Effector memory CD4-positive, alpha-beta T cell (primary cell): ENCODE data around the gene ADAMTS13.

Experiments used
- DNase-seq, 3 donors: peaks; one replicate each; pipeline ENCODE4 v3.0.0-alpha.2; 2020
- H3K27ac ChIP-seq: 2 replicates; pipeline ENCODE4 v1.7.0; 2013; ENCODE audit warnings: mild to moderate bottlenecking, low read length, moderate library complexity; ENCODE audit not compliant: insufficient read depth, poor library complexity, severe bottlenecking
- H3K27me3 ChIP-seq: replicated peaks from 2 replicates; pipeline ENCODE4 v1.7.0; 2013; ENCODE audit warnings: mild to moderate bottlenecking, low read length; ENCODE audit not compliant: insufficient read depth, control insufficient read depth, poor library complexity, severe bottlenecking
- H3K36me3 ChIP-seq: 2 replicates; pipeline ENCODE4 v1.7.0; 2013; ENCODE audit warnings: mild to moderate bottlenecking, low read length, moderate library complexity; ENCODE audit not compliant: control insufficient read depth, insufficient read depth
- H3K4me1 ChIP-seq: 2 replicates; pipeline ENCODE4 v1.7.0; 2013; ENCODE audit warnings: low read length, mild to moderate bottlenecking; ENCODE audit not compliant: control insufficient read depth, insufficient read depth, poor library complexity, severe bottlenecking
- H3K4me3 ChIP-seq: 2 replicates; pipeline ENCODE4 v1.7.0; 2013; ENCODE audit warnings: low read length, low read depth, mild to moderate bottlenecking; ENCODE audit not compliant: insufficient read depth, poor library complexity, severe bottlenecking
- H3K9me3 ChIP-seq: 2 replicates; pipeline ENCODE4 v1.7.0; 2013; ENCODE audit warnings: mild to moderate bottlenecking, low read length, moderate library complexity; ENCODE audit not compliant: control insufficient read depth

Gene ADAMTS13

DNA sequence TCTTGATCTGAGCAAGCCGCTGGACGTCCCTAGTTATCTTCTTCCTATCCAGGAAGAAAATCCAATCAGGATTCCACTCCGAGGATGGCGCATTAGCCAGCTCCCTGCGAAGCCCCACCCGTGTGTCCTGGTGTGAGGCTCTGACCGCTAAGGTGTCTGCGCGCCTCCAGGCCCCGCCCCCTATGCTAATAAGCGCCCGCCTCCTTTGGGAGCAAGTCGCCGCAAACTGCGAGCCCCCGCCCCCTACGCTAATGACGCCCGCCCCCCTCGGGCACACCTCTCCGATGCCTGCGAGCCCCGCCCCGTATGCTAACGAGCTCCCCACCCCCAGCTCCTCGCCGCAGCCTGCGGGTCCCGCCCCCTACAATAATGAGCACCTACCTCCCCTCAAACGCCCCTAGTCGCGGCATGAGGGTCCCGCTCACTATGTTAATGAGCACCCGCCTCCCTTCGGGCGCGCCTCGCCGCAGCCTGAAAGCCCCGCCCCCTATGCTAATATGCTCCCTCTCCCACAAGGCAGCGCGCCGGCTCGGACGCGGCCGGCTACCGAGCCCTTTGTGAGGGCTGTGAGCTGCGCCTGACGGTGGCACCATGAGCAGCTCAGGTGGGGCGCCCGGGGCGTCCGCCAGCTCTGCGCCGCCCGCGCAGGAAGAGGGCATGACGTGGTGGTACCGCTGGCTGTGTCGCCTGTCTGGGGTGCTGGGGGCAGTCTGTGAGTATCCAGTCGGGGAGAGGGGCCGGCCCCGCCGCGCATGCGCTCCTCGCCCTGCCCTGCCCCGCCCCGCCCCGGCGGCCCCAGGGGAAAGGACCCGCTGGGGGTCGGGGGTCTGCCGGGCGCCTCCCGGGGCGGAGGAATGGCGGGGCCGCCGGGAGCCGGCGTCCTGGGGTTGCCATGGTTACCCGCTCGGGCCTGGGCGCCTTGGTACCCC lies 37.6 kb downstream of the ADAMTS13 start, which contains the start of gene CACFD1:
CACFD1 (plus strand) TSS at position 503 of the 929 bp plus-strand sequence; CDS start at position 592, 89 bp downstream.
- Histone ChIP-seq H3K36me3 (no peaks in the 10 kb centered on the region), H3K27ac (peak within 1 kb of the TSS; percentile 80), H3K9me3 (no peaks in the 10 kb centered on the region), H3K27me3 (no peaks in the 10 kb centered on the region), H3K4me3 (peak within 1 kb of the TSS; percentile 56), H3K4me1 (peaks cover 9% of the 10 kb centered on the region)
- DNase-seq = peak; percentile 85 to 91 (median 87)

DNA sequence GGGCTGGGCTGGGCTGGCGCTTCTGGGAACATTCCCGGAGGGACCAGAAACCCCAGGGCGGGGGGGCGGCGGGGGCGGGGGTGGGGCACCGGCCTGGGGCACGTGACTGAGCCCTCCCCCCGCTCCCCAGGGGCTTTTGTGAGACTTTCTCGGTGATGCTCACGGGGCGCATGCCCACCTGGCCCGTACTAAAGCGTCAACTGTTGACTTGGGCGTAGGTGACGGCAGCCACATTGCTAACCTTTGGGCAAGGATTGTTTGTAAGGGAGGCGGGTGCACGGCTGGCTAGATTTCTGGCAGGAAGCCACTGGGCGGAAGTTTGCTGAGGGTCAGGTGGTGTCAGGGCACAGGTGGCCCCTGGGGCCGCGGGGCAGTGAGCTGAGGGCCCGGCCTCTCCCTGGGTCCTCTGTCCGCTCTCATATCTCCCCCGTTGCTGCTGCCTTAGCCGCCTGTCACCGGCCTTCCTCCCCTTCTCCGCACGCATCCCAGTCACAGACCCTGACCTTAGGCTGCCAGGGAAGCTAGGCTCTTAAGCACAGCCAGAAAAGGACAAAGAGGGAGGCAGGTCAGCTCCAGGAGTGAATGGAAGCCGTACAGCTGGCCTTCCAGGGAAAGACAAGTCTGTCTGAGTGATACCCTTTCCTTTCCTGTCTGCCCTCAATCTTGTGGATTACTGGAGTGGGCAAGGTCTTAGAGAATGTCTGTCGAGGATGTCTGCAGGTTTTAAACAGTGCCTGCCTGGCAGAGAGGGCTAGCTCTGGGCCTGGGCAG lies 38.4 kb downstream of the ADAMTS13 start:
- Histone ChIP-seq H3K9me3 (no peaks in the 10 kb centered on the region), H3K4me3 (no peak overlapping the region), H3K27ac (peak overlapping the region; percentile 80), H3K4me1 (peaks cover 9% of the 10 kb centered on the region), H3K27me3 (no peaks in the 10 kb centered on the region), H3K36me3 (no peaks in the 10 kb centered on the region)
- peak in 2 of 3 donors; percentile 41 to 46 for DNase-seq

DNA sequence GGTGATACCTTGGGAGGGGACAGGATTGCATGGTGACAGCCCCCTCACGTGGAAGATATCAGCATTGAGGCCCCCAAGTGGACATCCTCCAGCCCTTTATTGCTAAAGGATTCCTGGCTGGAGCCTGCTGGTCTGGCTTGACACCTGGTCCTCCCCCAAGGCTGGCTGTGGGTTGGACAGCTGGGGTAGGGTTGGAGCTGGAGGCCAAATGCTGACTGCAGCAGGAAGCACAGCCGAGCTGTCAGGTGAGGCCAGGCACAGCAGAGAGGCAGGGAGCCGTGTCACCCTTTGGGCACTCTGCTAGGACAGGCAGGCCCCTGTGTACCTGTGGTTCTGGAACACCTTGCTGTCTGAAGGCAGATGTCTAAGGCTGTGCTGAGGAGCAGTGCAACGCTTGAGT lies 39.8 kb downstream of the ADAMTS13 start:
- H3K36me3 ChIP-seq = no peaks in the 10 kb centered on the region

DNA sequence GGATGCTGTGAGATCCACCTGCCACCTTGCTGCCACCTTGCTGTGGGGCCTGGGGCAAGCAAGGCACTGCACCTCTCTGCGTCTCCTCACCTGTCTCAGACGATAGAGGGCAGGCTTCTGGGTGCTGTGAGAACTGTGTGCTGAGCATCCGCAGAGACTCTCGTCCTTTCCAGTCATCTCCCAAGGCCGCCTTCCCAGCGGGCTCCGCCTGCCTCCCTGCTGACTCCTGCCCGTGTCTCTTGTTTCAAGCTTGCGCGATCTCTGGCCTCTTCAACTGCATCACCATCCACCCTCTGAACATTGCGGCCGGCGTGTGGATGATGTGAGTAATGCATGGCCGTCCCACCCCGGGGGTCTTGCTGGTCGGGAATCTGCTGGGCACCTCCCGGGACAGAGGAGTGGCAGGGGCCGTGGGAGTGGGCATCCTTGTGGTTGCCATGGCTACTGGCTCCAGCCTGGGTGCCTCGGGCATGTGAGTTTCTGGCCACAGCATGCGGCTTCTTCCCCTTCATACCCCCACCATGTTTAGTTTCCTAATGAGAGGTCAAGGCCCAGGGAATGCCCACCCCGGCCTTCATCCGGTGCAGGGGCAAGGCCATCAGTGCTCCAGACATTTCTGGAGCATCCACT lies 41.2 kb downstream of the ADAMTS13 start:
- no peaks in the 10 kb centered on the region for H3K27me3 ChIP-seq
- no peak overlapping the region for H3K27ac ChIP-seq
- no peaks in the 10 kb centered on the region for H3K9me3 ChIP-seq
- no peak for DNase-seq
- H3K4me3 ChIP-seq = no peak overlapping the region
- peaks cover 9% of the 10 kb centered on the region for H3K4me1 ChIP-seq
- H3K36me3 ChIP-seq = no peaks in the 10 kb centered on the region

More for the DNA sequence above, 39.8 kb downstream of the ADAMTS13 start:
- Histone ChIP-seq H3K9me3 (no peaks in the 10 kb centered on the region), H3K4me1 (peaks cover 9% of the 10 kb centered on the region), H3K27me3 (no peaks in the 10 kb centered on the region), H3K4me3 (no peak overlapping the region), H3K27ac (no peak overlapping the region)
- DNase-seq = no peak

DNA sequence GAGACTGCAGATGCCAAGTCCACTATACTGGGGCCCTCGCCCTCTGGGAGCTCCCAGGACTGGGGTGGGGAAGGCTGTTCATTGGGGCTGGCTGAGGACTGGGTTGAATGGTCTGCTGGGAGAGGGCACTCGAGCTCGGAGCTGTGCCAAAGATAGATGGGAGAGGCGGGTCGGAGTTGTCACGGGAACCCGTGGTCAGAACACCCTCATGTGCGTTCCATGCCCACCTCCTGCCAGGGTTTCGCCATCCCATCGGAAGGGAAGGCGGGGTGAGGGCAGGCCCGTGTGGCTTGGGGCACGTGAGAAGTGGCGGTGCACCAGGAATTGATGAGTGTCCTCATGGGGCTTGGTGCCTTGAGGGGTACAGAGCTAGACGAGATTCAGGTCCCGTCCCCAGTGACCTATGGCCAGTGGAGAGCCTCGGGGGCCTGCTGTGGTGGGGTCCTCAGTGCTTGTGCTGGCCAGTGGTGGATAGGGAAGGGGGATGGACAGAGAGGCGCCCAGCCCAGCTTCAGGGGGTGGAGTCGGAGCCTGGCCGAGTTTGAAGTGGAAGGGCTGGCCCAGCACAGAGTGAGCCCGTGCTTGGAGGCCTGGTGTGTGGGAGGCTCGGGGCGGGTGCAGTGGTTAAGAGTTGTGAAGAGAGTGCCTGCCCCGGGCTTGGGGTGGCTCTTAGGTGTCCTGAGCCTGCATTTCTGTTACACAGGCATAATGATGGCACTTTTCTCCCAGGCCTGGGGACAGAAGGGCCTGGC lies 41.9 kb downstream of the ADAMTS13 start:
- no peaks in the 10 kb centered on the region for H3K9me3 ChIP-seq
- no peak overlapping the region for H3K27ac ChIP-seq
- no peaks in the 10 kb centered on the region for H3K36me3 ChIP-seq
- H3K4me3 ChIP-seq = no peak overlapping the region
- peaks cover 6% of the 10 kb centered on the region for H3K4me1 ChIP-seq
- no peak for DNase-seq
- H3K27me3 ChIP-seq = no peaks in the 10 kb centered on the region

DNA sequence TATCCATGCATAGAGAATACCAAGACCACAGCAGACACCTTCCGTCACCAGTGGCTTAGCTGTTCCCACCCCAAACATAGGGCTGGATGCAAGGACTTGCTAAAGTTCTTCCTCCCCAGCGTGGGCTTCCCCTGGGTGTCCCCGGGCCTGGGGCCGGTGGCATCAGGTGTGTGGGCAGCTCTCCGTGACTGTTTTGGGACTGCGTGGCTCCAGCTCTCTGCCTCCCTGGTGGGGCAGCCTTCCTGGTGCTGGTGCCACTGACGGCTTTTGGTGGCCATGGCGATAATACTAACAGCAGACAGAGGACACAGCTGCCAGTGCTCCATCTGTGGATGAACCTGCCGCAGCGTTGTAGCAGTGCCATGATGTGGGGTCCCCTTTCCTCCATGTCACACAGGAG lies 42.5 kb downstream of the ADAMTS13 start:
- Histone ChIP-seq H3K27me3 (no peaks in the 10 kb centered on the region), H3K4me1 (peaks cover 2% of the 10 kb centered on the region), H3K4me3 (no peak overlapping the region), H3K27ac (no peak overlapping the region), H3K9me3 (no peaks in the 10 kb centered on the region), H3K36me3 (no peaks in the 10 kb centered on the region)
- no peak for DNase-seq

DNA sequence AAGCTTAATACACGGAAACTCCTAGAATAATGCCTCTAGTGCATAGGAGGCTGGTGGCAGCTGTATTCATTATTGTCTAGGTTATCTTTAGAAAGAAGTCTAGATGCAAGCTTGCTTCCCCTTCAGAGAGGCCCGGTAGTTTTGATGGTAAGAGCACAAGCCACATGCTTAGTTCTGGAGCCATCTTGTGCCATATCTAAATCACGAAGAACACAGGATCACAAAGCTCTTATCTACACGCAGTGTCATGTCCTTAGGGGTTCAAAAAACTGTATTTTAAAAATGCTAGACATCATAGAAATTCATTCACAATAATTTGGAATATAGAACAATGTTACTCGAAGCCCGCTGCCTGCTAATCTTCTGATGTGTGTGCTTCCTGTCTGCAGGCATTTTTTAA lies 43.8 kb downstream of the ADAMTS13 start:
- Histone ChIP-seq H3K36me3 (no peaks in the 10 kb centered on the region), H3K27ac (no peak overlapping the region), H3K4me3 (no peak overlapping the region), H3K4me1 (no peaks in the 10 kb centered on the region), H3K9me3 (no peaks in the 10 kb centered on the region), H3K27me3 (no peaks in the 10 kb centered on the region)
- no peak for DNase-seq

DNA sequence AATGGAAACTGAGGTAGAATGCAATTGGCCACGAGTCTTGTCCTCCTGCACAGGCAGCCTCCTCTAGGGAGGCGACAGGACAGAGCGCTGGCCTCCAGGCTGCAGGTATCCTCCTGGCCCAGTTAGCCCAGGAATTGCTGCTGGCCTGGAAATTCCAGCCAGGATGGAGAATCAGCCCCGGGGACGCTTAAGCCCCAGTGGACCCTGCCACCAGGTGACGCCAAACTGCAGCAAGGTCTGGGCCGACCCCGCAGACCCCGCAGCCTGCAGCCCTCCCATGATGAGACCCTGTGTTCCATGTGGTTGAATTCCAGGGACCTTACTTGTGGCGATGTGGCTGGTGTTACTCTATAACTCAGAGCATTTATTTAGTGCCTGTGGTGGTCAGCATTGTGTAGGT lies 44.9 kb downstream of the ADAMTS13 start:
- no peak for DNase-seq
- Histone ChIP-seq H3K27me3 (no peaks in the 10 kb centered on the region), H3K36me3 (no peaks in the 10 kb centered on the region), H3K4me1 (no peaks in the 10 kb centered on the region), H3K4me3 (no peak overlapping the region), H3K9me3 (no peaks in the 10 kb centered on the region), H3K27ac (no peak overlapping the region)

DNA sequence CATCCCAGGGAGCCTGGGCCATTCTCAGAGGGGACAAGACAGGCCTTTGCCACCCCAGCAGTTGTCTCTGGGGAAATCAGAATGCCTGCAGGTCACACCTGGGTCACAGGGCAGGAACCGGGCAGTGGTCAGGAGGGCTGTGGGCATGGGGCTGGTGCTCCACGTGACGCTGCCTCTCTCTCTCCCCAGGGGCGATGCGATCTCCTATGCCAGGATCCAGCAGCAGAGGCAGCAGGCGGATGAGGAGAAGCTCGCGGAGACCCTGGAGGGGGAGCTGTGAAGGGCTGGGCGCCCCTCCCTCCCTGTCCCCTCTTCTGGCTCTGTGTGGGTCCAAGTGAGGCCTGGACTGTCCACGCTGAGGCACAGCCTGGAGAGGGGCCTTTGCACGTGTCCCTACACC lies 46.2 kb downstream of the ADAMTS13 start:
- H3K4me3 ChIP-seq = no peak overlapping the region
- no peak for DNase-seq
- no peaks in the 10 kb centered on the region for H3K36me3 ChIP-seq
- H3K9me3 ChIP-seq = no peaks in the 10 kb centered on the region
- no peaks in the 10 kb centered on the region for H3K27me3 ChIP-seq
- no peaks in the 10 kb centered on the region for H3K4me1 ChIP-seq
- H3K27ac ChIP-seq = no peak overlapping the region
